HG03342 (cell line): ENCODE results near the gene GSG1L.
"Not testable (repeated sequence)": the region's sequence is repeated elsewhere in the genome, so short reads cannot be mapped to it uniquely, and the experiment has no call there.

Experiments
- ATAC-seq: cut with Tn5 transposase; IDR thresholded peaks from one replicate; pipeline ENCODE4 v1.9.1; 2021; ENCODE audit warnings: mild to moderate bottlenecking, moderate library complexity; ENCODE audit not compliant: unreplicated experiment

The GSG1L gene

GRCh38 chr16:27952811-27953210 lies 110.7 kb downstream of the GSG1L start:
- no peak for ATAC-seq

GRCh38 chr16:27951489-27952120 lies 111.9 kb downstream of the GSG1L start:
- ATAC-seq, result no peak

- no peak for ATAC-seq
Observed at GRCh38 chr16:27950206-27950887, 113.2 kb downstream of the GSG1L start.

- no peak for ATAC-seq
Observed at GRCh38 chr16:27947696-27948095, 115.8 kb downstream of the GSG1L start.

- ATAC-seq, result no peak
Observed at GRCh38 chr16:27945233-27945973, 118.1 kb downstream of the GSG1L start.

- no peak for ATAC-seq
Observed at GRCh38 chr16:27943766-27944165, 119.7 kb downstream of the GSG1L start.

- not testable (repeated sequence) for ATAC-seq
Observed at GRCh38 chr16:27942071-27942470, 121.4 kb downstream of the GSG1L start.

- no peak for ATAC-seq
Observed at GRCh38 chr16:27935076-27935475, 128.4 kb downstream of the GSG1L start.

GRCh38 chr16:27932542-27933135 lies 130.9 kb downstream of the GSG1L start:
- no peak for ATAC-seq

- no peak for ATAC-seq
Observed at GRCh38 chr16:27929818-27930217, 133.7 kb downstream of the GSG1L start.

- ATAC-seq, result no peak
Observed at GRCh38 chr16:27928542-27928941, 135.0 kb downstream of the GSG1L start.

GRCh38 chr16:27927266-27927901 lies 136.1 kb downstream of the GSG1L start:
- no peak for ATAC-seq

GRCh38 chr16:27925612-27926011 lies 137.9 kb downstream of the GSG1L start:
- ATAC-seq, result no peak

- no peak for ATAC-seq
Observed at GRCh38 chr16:27924411-27925118, 138.9 kb downstream of the GSG1L start.

GRCh38 chr16:27923751-27924150 lies 139.8 kb downstream of the GSG1L start:
- no peak for ATAC-seq

GRCh38 chr16:27922433-27922832 lies 141.1 kb downstream of the GSG1L start:
- ATAC-seq, result no peak

- ATAC-seq, result no peak
Observed at GRCh38 chr16:27921134-27921533, 142.4 kb downstream of the GSG1L start.

- ATAC-seq, result no peak
Observed at GRCh38 chr16:27920391-27920891, 143.1 kb downstream of the GSG1L start.

- ATAC-seq, result no peak
Observed at GRCh38 chr16:27918755-27919154, 144.8 kb downstream of the GSG1L start.

GRCh38 chr16:27917949-27918348 lies 145.6 kb downstream of the GSG1L start:
- ATAC-seq, result no peak
